Osteoblast (primary cell): ENCODE measurements around the gene PAH. TPM values are rescaled to one million over a fixed set of nuclear protein-coding genes. Genes with fewer than 3 reads are reported as not detected.

ENCODE experiments used
- DNase-seq: peaks from one replicate; pipeline ENCODE4 v3.0.0; 2011; ENCODE audit warnings: low spot score, mixed read lengths; ENCODE audit not compliant: insufficient read length; ENCODE audit errors: missing footprints
- H2AFZ ChIP-seq: 2 replicates; pipeline ENCODE4 v1.6.0; 2011; ENCODE audit warnings: mild to moderate bottlenecking, low read length
- H3K27ac ChIP-seq: 2 replicates; pipeline ENCODE4 v1.5.1; 2011; ENCODE audit warnings: mild to moderate bottlenecking, low read depth, low read length, moderate library complexity
- H3K27me3 ChIP-seq: 2 replicates; pipeline ENCODE4 v1.6.0; 2012; ENCODE audit warnings: mild to moderate bottlenecking, control low read depth, inconsistent platforms, low read length, moderate library complexity; ENCODE audit not compliant: insufficient read depth
- H3K36me3 ChIP-seq: 2 replicates; pipeline ENCODE4 v1.5.1; 2011; ENCODE audit warnings: mild to moderate bottlenecking, low read length, control low read depth, moderate library complexity; ENCODE audit not compliant: insufficient read depth
- H3K4me1 ChIP-seq: 2 replicates; pipeline ENCODE4 v1.5.1; 2011; ENCODE audit warnings: mild to moderate bottlenecking, low read length, control low read depth, moderate library complexity; ENCODE audit not compliant: insufficient read depth
- H3K4me2 ChIP-seq: 2 replicates; pipeline ENCODE4 v1.6.0; 2011; ENCODE audit warnings: mild to moderate bottlenecking, low read length; ENCODE audit not compliant: insufficient read depth
- H3K4me3 ChIP-seq: fragments of 200-600 bp; sonication (generic); 3 replicates; pipeline ENCODE4 v1.5.1; 2012; ENCODE audit warnings: mild to moderate bottlenecking, low read length, inconsistent platforms; ENCODE audit not compliant: insufficient read depth
- H3K79me2 ChIP-seq: 2 replicates; pipeline ENCODE4 v1.6.0; 2012; ENCODE audit warnings: mild to moderate bottlenecking, low read length, control low read depth, inconsistent platforms; ENCODE audit not compliant: insufficient read depth
- H3K9me3 ChIP-seq: 2 replicates; pipeline ENCODE4 v1.5.1; 2011; ENCODE audit warnings: low read depth, low read length, control low read depth
- H4K20me1 ChIP-seq: 2 replicates; pipeline ENCODE4 v1.6.0; 2012; ENCODE audit warnings: mild to moderate bottlenecking, low read length, control low read depth; ENCODE audit not compliant: insufficient read depth
- CTCF ChIP-seq: IDR thresholded peaks from 2 replicates; pipeline ENCODE4 v1.5.1; 2011; ENCODE audit warnings: mild to moderate bottlenecking, low read depth, low read length, moderate library complexity; ENCODE audit errors: extremely low read depth
- total RNA-seq: library from RNA; depleted of rRNA; stranded (reverse); fragments of >200 nt; gene quantifications from 2 replicates; pipeline ENCODE4 v1.2.3, GENCODE V29; 2012

PAH gene
- total RNA-seq, 1 donor, result not detected

GRCh38 chr12:102961466-102961855 is 44.4 kb upstream of the PAH start:
- no peak overlapping the region for H3K4me2 ChIP-seq
- no peaks in the 10 kb centered on the region for H3K9me3 ChIP-seq

GRCh38 chr12:102960766-102961465 is 43.9 kb upstream of the PAH start:
- Histone ChIP-seq H3K9me3 (no peaks in the 10 kb centered on the region), H3K4me2 (no peak overlapping the region), H3K27ac (no peak overlapping the region), H3K79me2 (no peaks in the 10 kb centered on the region), H2AFZ (no peak overlapping the region), H4K20me1 (no peaks in the 10 kb centered on the region), H3K27me3 (peaks cover 62% of the 10 kb centered on the region), H3K4me3 (no peak overlapping the region), H3K36me3 (no peaks in the 10 kb centered on the region), H3K4me1 (no peaks in the 10 kb centered on the region)
- no peak for TF ChIP-seq CTCF
- DNase-seq, result no peak

More at GRCh38 chr12:102961466-102961855, 44.4 kb upstream of the PAH start:
- no peak overlapping the region for H3K27ac ChIP-seq
- DNase-seq, result no peak
- no peaks in the 10 kb centered on the region for H4K20me1 ChIP-seq
- H3K27me3 ChIP-seq, result peaks cover 59% of the 10 kb centered on the region
- no peaks in the 10 kb centered on the region for H3K36me3 ChIP-seq
- no peaks in the 10 kb centered on the region for H3K79me2 ChIP-seq
- H2AFZ ChIP-seq, result no peak overlapping the region
- H3K4me1 ChIP-seq, result no peaks in the 10 kb centered on the region
- TF ChIP-seq CTCF, result no peak
- H3K4me3 ChIP-seq, result no peak overlapping the region

GRCh38 chr12:102959391-102959790 is 42.3 kb upstream of the PAH start:
- Histone ChIP-seq H3K27me3 (peaks cover 67% of the 10 kb centered on the region), H3K4me1 (no peaks in the 10 kb centered on the region), H3K4me3 (no peak overlapping the region), H3K36me3 (no peaks in the 10 kb centered on the region), H4K20me1 (no peaks in the 10 kb centered on the region), H3K9me3 (no peaks in the 10 kb centered on the region), H3K4me2 (no peak overlapping the region), H2AFZ (no peak overlapping the region), H3K79me2 (no peaks in the 10 kb centered on the region), H3K27ac (no peak overlapping the region)
- no peak for DNase-seq
- no peak for TF ChIP-seq CTCF

- Histone ChIP-seq H3K27me3 (peaks cover 66% of the 10 kb centered on the region), H3K9me3 (no peaks in the 10 kb centered on the region), H3K36me3 (no peaks in the 10 kb centered on the region), H3K4me3 (no peak overlapping the region), H2AFZ (no peak overlapping the region), H3K4me2 (peak overlapping the region; percentile 51), H3K4me1 (no peaks in the 10 kb centered on the region), H4K20me1 (no peaks in the 10 kb centered on the region), H3K79me2 (no peaks in the 10 kb centered on the region), H3K27ac (no peak overlapping the region)
- TF ChIP-seq CTCF, result no peak
- DNase-seq, result no peak
Measured at GRCh38 chr12:102958830-102959176, 41.8 kb upstream of the PAH start.
